Activated CD4-positive, alpha-beta T cell treated with anti-CD3 and anti-CD28 coated beads, Interleukin-2, amount 50 U/mL, for 16 hours (primary cell): ENCODE data around the gene CA5B.
"Not testable (repeated sequence)": the region's sequence is repeated elsewhere in the genome, so short reads cannot be mapped to it uniquely, and the experiment has no call there.

Experiments used
- DNase-seq: peaks from one replicate; pipeline ENCODE4 v3.0.0-alpha.2; 2020

Gene CA5B

GRCh38 chrX:15737959-15738902 lies at the start of gene CA5B:
TSS of gene CA5B (plus strand) at chrX:15738270. CDS start at chrX:15750024, 11,754 bp downstream.
- peak; percentile 98 for DNase-seq

- DNase-seq, result no peak
Observed at GRCh38 chrX:15694941-15695451, 43.1 kb upstream of the CA5B start.

- no peak for DNase-seq
Observed at GRCh38 chrX:15696516-15696915, 41.6 kb upstream of the CA5B start.

GRCh38 chrX:15702488-15703371 lies 35.3 kb upstream of the CA5B start:
- no peak for DNase-seq

- DNase-seq, result not testable (repeated sequence)
Observed at GRCh38 chrX:15703809-15704208, 34.3 kb upstream of the CA5B start.

GRCh38 chrX:15704273-15704672 lies 33.8 kb upstream of the CA5B start:
- DNase-seq, result not testable (repeated sequence)

- DNase-seq, result no peak
Observed at GRCh38 chrX:15714529-15714928, 23.5 kb upstream of the CA5B start.

GRCh38 chrX:15718283-15718970 lies 19.6 kb upstream of the CA5B start:
- no peak for DNase-seq

- no peak for DNase-seq
Observed at GRCh38 chrX:15719324-15719968, 18.6 kb upstream of the CA5B start.

GRCh38 chrX:15721911-15722310 lies 16.2 kb upstream of the CA5B start:
- no peak for DNase-seq

- DNase-seq, result no peak
Observed at GRCh38 chrX:15723887-15724517, 14.1 kb upstream of the CA5B start.

GRCh38 chrX:15724911-15725310 lies 13.2 kb upstream of the CA5B start:
- no peak for DNase-seq

GRCh38 chrX:15731368-15731767 lies 6.7 kb upstream of the CA5B start:
- DNase-seq, result not testable (repeated sequence)

- DNase-seq, result no peak
Observed at GRCh38 chrX:15737190-15737958, 696 bp upstream of the CA5B start.

- no peak for DNase-seq
Observed at GRCh38 chrX:15739886-15740285, 1.8 kb downstream of the CA5B start.

- DNase-seq, result no peak
Observed at GRCh38 chrX:15744181-15744867, 6.3 kb downstream of the CA5B start.

- DNase-seq, result no peak
Observed at GRCh38 chrX:15745179-15745578, 7.1 kb downstream of the CA5B start.

GRCh38 chrX:15746651-15747050 lies 8.6 kb downstream of the CA5B start:
- DNase-seq, result not testable (repeated sequence)

- no peak for DNase-seq
Observed at GRCh38 chrX:15747626-15748173, 9.6 kb downstream of the CA5B start.

GRCh38 chrX:15748841-15749240 lies 10.8 kb downstream of the CA5B start:
- no peak for DNase-seq
